ENCODE data around the gene CA6.
"Not testable (repeated sequence)": the region's sequence is repeated elsewhere in the genome, so short reads cannot be mapped to it uniquely, and the experiment has no call there.

Gene CA6

GRCh38 chr1:8945568-8945967, at the start of gene CA6:
TSS of gene CA6 (plus strand) at chr1:8945868. CDS start at chr1:8945887, 19 bp downstream.
- no peak within 1 kb of the TSS for H3K4me3 ChIP-seq (ENCODE audit: low read length)
- H3K27me3 ChIP-seq (replicated peaks; ENCODE audit: insufficient read depth, low read length): no peaks in the 10 kb centered on the region
- no peak within 1 kb of the TSS for H3K9ac ChIP-seq (ENCODE audit: low read length)
- no peaks in the 10 kb centered on the region for H3K4me1 ChIP-seq (ENCODE audit: low read length)
- no peaks in the 10 kb centered on the region for H3K9me3 ChIP-seq (replicated peaks; ENCODE audit: insufficient read depth, low read length)
- no peak for TF ChIP-seq EZH2phosphoT487 (IDR thresholded peaks at IDR 0.05; ENCODE audit: low read length)
- no peak for TF ChIP-seq CTCF (IDR thresholded peaks at IDR 0.05; ENCODE audit: low read length)
- TF ChIP-seq EZH2 (optimal IDR thresholded peaks at IDR 0.05; ENCODE audit: low read depth, low read length): no peak
- no peak within 1 kb of the TSS for H2AFZ ChIP-seq (ENCODE audit: low read length)
- H3K36me3 ChIP-seq (replicated peaks; ENCODE audit: insufficient read depth, low read length): no peaks in the 10 kb centered on the region
- H3K79me2 ChIP-seq (ENCODE audit: low read length): no peaks in the 10 kb centered on the region
- H3K4me2 ChIP-seq (ENCODE audit: low read depth, low read length): no peak within 1 kb of the TSS
- H4K20me1 ChIP-seq (ENCODE audit: insufficient read depth, low read length): no peaks in the 10 kb centered on the region
- no peak within 1 kb of the TSS for H3K27ac ChIP-seq (ENCODE audit: low read length)
- no peaks in the 10 kb centered on the region for H3F3A ChIP-seq (ENCODE audit: insufficient read depth, low read length)
- no peak for DNase-seq
- no peaks in the 10 kb centered on the region for H3K9me2 ChIP-seq (replicated peaks; ENCODE audit: insufficient read depth, low read length)

GRCh38 chr1:8896775-8897174, 48.9 kb upstream of the CA6 start:
- H3K9me3 ChIP-seq (replicated peaks; ENCODE audit: insufficient read depth, low read length); DNase-seq; H3K27me3 ChIP-seq (replicated peaks; ENCODE audit: insufficient read depth, low read length); H3K36me3 ChIP-seq (replicated peaks; ENCODE audit: insufficient read depth, low read length); H3F3A ChIP-seq (ENCODE audit: insufficient read depth, low read length); H3K27ac ChIP-seq (ENCODE audit: low read length); H3K9me2 ChIP-seq (replicated peaks; ENCODE audit: insufficient read depth, low read length); H4K20me1 ChIP-seq (ENCODE audit: insufficient read depth, low read length); H3K4me2 ChIP-seq (ENCODE audit: low read depth, low read length); H3K4me1 ChIP-seq (ENCODE audit: low read length); H2AFZ ChIP-seq (ENCODE audit: low read length); H3K9ac ChIP-seq (ENCODE audit: low read length); H3K79me2 ChIP-seq (ENCODE audit: low read length); H3K4me3 ChIP-seq (ENCODE audit: low read length): not testable (repeated sequence)

GRCh38 chr1:8897505-8897904, 48.2 kb upstream of the CA6 start:
- DNase-seq; H3K27ac ChIP-seq (ENCODE audit: low read length); H3K4me3 ChIP-seq (ENCODE audit: low read length); H4K20me1 ChIP-seq (ENCODE audit: insufficient read depth, low read length); H2AFZ ChIP-seq (ENCODE audit: low read length); H3K36me3 ChIP-seq (replicated peaks; ENCODE audit: insufficient read depth, low read length); H3K9me3 ChIP-seq (replicated peaks; ENCODE audit: insufficient read depth, low read length); H3K27me3 ChIP-seq (replicated peaks; ENCODE audit: insufficient read depth, low read length); H3K4me1 ChIP-seq (ENCODE audit: low read length); H3K9me2 ChIP-seq (replicated peaks; ENCODE audit: insufficient read depth, low read length); H3K9ac ChIP-seq (ENCODE audit: low read length); H3K79me2 ChIP-seq (ENCODE audit: low read length); H3F3A ChIP-seq (ENCODE audit: insufficient read depth, low read length); H3K4me2 ChIP-seq (ENCODE audit: low read depth, low read length): not testable (repeated sequence)

GRCh38 chr1:8898418-8898817, 47.2 kb upstream of the CA6 start:
- not testable (repeated sequence) for H3K4me2 ChIP-seq (ENCODE audit: low read depth, low read length); H3K36me3 ChIP-seq (replicated peaks; ENCODE audit: insufficient read depth, low read length); H4K20me1 ChIP-seq (ENCODE audit: insufficient read depth, low read length); H3K4me3 ChIP-seq (ENCODE audit: low read length); H3K79me2 ChIP-seq (ENCODE audit: low read length); H3F3A ChIP-seq (ENCODE audit: insufficient read depth, low read length); H3K4me1 ChIP-seq (ENCODE audit: low read length); H3K9ac ChIP-seq (ENCODE audit: low read length); DNase-seq; H3K27ac ChIP-seq (ENCODE audit: low read length); H3K9me2 ChIP-seq (replicated peaks; ENCODE audit: insufficient read depth, low read length); H3K9me3 ChIP-seq (replicated peaks; ENCODE audit: insufficient read depth, low read length); H3K27me3 ChIP-seq (replicated peaks; ENCODE audit: insufficient read depth, low read length); H2AFZ ChIP-seq (ENCODE audit: low read length)

- Histone ChIP-seq H3K36me3 (replicated peaks; ENCODE audit: insufficient read depth, low read length) (no peaks in the 10 kb centered on the region), H2AFZ (ENCODE audit: low read length) (no peak overlapping the region), H3K9ac (ENCODE audit: low read length) (no peak overlapping the region), H3K9me2 (replicated peaks; ENCODE audit: insufficient read depth, low read length) (no peaks in the 10 kb centered on the region), H3K4me2 (ENCODE audit: low read depth, low read length) (no peak overlapping the region), H3K27ac (ENCODE audit: low read length) (no peak overlapping the region), H3K27me3 (replicated peaks; ENCODE audit: insufficient read depth, low read length) (no peaks in the 10 kb centered on the region), H3K4me3 (ENCODE audit: low read length) (no peak overlapping the region), H3K4me1 (ENCODE audit: low read length) (no peaks in the 10 kb centered on the region), H4K20me1 (ENCODE audit: insufficient read depth, low read length) (no peaks in the 10 kb centered on the region), H3K79me2 (ENCODE audit: low read length) (no peaks in the 10 kb centered on the region), H3F3A (ENCODE audit: insufficient read depth, low read length) (no peaks in the 10 kb centered on the region), H3K9me3 (replicated peaks; ENCODE audit: insufficient read depth, low read length) (no peaks in the 10 kb centered on the region)
- no peak for DNase-seq
- no peak for TF ChIP-seq EZH2phosphoT487 (IDR thresholded peaks at IDR 0.05; ENCODE audit: low read length)
- no peak for TF ChIP-seq CTCF (IDR thresholded peaks at IDR 0.05; ENCODE audit: low read length)
- TF ChIP-seq EZH2 (optimal IDR thresholded peaks at IDR 0.05; ENCODE audit: low read depth, low read length): no peak
Measured at GRCh38 chr1:8899046-8899445, 46.6 kb upstream of the CA6 start.

- not testable (repeated sequence) for H3K36me3 ChIP-seq (replicated peaks; ENCODE audit: insufficient read depth, low read length); H3K4me1 ChIP-seq (ENCODE audit: low read length)
Measured at GRCh38 chr1:8900684-8901083, 45.0 kb upstream of the CA6 start.

More at GRCh38 chr1:8900684-8901083, 45.0 kb upstream of the CA6 start:
- not testable (repeated sequence) for H3K27ac ChIP-seq (ENCODE audit: low read length); H3K4me2 ChIP-seq (ENCODE audit: low read depth, low read length); H3K4me3 ChIP-seq (ENCODE audit: low read length); H2AFZ ChIP-seq (ENCODE audit: low read length); H3K79me2 ChIP-seq (ENCODE audit: low read length); H3F3A ChIP-seq (ENCODE audit: insufficient read depth, low read length); H3K9me3 ChIP-seq (replicated peaks; ENCODE audit: insufficient read depth, low read length); DNase-seq; H3K9ac ChIP-seq (ENCODE audit: low read length); H3K9me2 ChIP-seq (replicated peaks; ENCODE audit: insufficient read depth, low read length); H4K20me1 ChIP-seq (ENCODE audit: insufficient read depth, low read length); H3K27me3 ChIP-seq (replicated peaks; ENCODE audit: insufficient read depth, low read length)

Measured in MM.1S (cell line).